Measurements from ENCODE around the gene C16orf95.

- TF ChIP-seq POLR2A (IDR thresholded peaks at IDR 0.05; ENCODE audit: low read depth, low read length) (no peak), CTCF (conservative IDR thresholded peaks at IDR 0.05; ENCODE audit: low read depth, low read length) (no peak), RAD21 (IDR thresholded peaks at IDR 0.05; ENCODE audit: low read length) (no peak), MXI1 (IDR thresholded peaks at IDR 0.05; ENCODE audit: borderline replicate concordance, low read depth, low read length) (no peak), RFX5 (IDR thresholded peaks at IDR 0.05; ENCODE audit: low read depth, low read length) (no peak)
These were observed 19.4 kb upstream of the C16orf95 start for GRCh38 chr16:87336434-87337240.

All from IMR-90 (cell line).